Thoracic aorta (tissue), 2 donors: ENCODE measurements around the gene DGCR6L. TPM values are rescaled to one million over a fixed set of nuclear protein-coding genes. Genes with fewer than 3 reads are reported as not detected.
"Not testable (repeated sequence)": the region's sequence is repeated elsewhere in the genome, so short reads cannot be mapped to it uniquely, and the experiment has no call there.

Source experiments
- ATAC-seq: fragments of 150-250 bp; one replicate; pipeline ENCODE4 v1.8.0; 2017; ENCODE audit warnings: low read depth; ENCODE audit not compliant: insufficient number of reproducible peaks, low FRiP score
- DNase-seq: peaks from one replicate; pipeline ENCODE4 v3.0.0-alpha.2; 2020; ENCODE audit warnings: low spot score
- H3K27ac ChIP-seq, 2 donors: fragments of 200-600 bp; sonication (generic); 1 replicate in 1 of 2; 2 replicates in 1 of 2; pipeline ENCODE4 v1.5.1; 2016; ENCODE audit warnings: mild to moderate bottlenecking in 2 of 2, moderate library complexity in 2 of 2
- H3K27me3 ChIP-seq: fragments of 200-600 bp; sonication (generic); replicated peaks from 2 replicates; pipeline ENCODE4 v1.6.0; 2016; ENCODE audit warnings: mild to moderate bottlenecking; ENCODE audit not compliant: insufficient read depth
- H3K36me3 ChIP-seq: fragments of 200-600 bp; sonication (generic); one replicate; pipeline ENCODE4 v1.5.1; 2016
- H3K4me1 ChIP-seq, 2 donors: fragments of 200-600 bp; sonication (generic); 1 replicate in 1 of 2; 2 replicates in 1 of 2; pipeline versions ENCODE4 v1.5.1 to v1.6.0; 2016; ENCODE audit warnings: low read depth in 2 of 2, mild to moderate bottlenecking in 1 of 2; ENCODE audit not compliant: control insufficient read depth in 1 of 2
- H3K4me3 ChIP-seq: fragments of 200-600 bp; sonication (generic); 2 replicates; pipeline ENCODE4 v1.5.1; 2016; ENCODE audit warnings: mild to moderate bottlenecking
- H3K9me3 ChIP-seq: fragments of 200-600 bp; sonication (generic); 2 replicates; pipeline ENCODE4 v1.5.1; 2016
- CTCF ChIP-seq: fragments of 200-600 bp; sonication (generic); IDR thresholded peaks from one replicate; pipeline ENCODE4 v1.5.1; 2019; ENCODE audit warnings: antibody characterized with exemption
- total RNA-seq, 2 donors: library from RNA; depleted of rRNA; stranded (reverse); fragments of >200 nt; gene quantifications; one replicate each; pipeline versions ENCODE4 v1.1.0 to v1.2.3, GENCODE V29; 2016

Gene DGCR6L
- total RNA-seq, 2 donors from 2014 or later: 28.8 to 69.3 TPM

- Histone ChIP-seq H3K4me3 (no peak overlapping the region), H3K36me3 (no peaks in the 10 kb centered on the region), H3K27me3 (no peaks in the 10 kb centered on the region), H3K4me1 (no peaks in the 10 kb centered on the region), H3K9me3 (no peaks in the 10 kb centered on the region), H3K27ac (no peak overlapping the region)
- ATAC-seq (no peak), DNase-seq (no peak)
- no peak for TF ChIP-seq CTCF
Observed at GRCh38 chr22:20305894-20306645, 13.8 kb downstream of the DGCR6L start.

- ATAC-seq, H3K36me3 ChIP-seq, H3K4me1 ChIP-seq, H3K27ac ChIP-seq, DNase-seq, H3K9me3 ChIP-seq, H3K27me3 ChIP-seq, H3K4me3 ChIP-seq: not testable (repeated sequence)
Observed at GRCh38 chr22:20305230-20305893, 14.5 kb downstream of the DGCR6L start.

GRCh38 chr22:20304646-20305045 is 15.2 kb downstream of the DGCR6L start:
- no peaks in the 10 kb centered on the region for H3K36me3 ChIP-seq
- H3K4me1 ChIP-seq: peaks cover 5 to 6% of the 10 kb centered on the region in 2 donors
- no peaks in the 10 kb centered on the region for H3K9me3 ChIP-seq
- no peak overlapping the region for H3K27ac ChIP-seq
- no peak for TF ChIP-seq CTCF
- no peak for DNase-seq
- ATAC-seq: no peak
- no peak overlapping the region for H3K4me3 ChIP-seq
- no peaks in the 10 kb centered on the region for H3K27me3 ChIP-seq

GRCh38 chr22:20303229-20303534 is 16.7 kb downstream of the DGCR6L start:
- not testable (repeated sequence) for H3K27me3 ChIP-seq, H3K4me3 ChIP-seq, H3K36me3 ChIP-seq, DNase-seq, ATAC-seq, H3K9me3 ChIP-seq, H3K27ac ChIP-seq
- H3K4me1 ChIP-seq: peaks cover 5 to 13% of the 10 kb centered on the region in 2 donors

- no peak for DNase-seq
- Histone ChIP-seq H3K4me3 (no peak overlapping the region), H3K27ac (no peak overlapping the region), H3K9me3 (no peaks in the 10 kb centered on the region), H3K36me3 (no peaks in the 10 kb centered on the region), H3K27me3 (no peaks in the 10 kb centered on the region), H3K4me1 (peaks cover 5 to 13% of the 10 kb centered on the region in 2 donors)
- ATAC-seq: no peak
- no peak for TF ChIP-seq CTCF
Observed at GRCh38 chr22:20302438-20303228, 17.2 kb downstream of the DGCR6L start.

GRCh38 chr22:20299746-20300136 is 20.1 kb downstream of the DGCR6L start:
- Histone ChIP-seq H3K4me3 (peak overlapping the region; percentile 69), H3K27me3 (no peaks in the 10 kb centered on the region)
- ATAC-seq: no peak

More at GRCh38 chr22:20299746-20300136, 20.1 kb downstream of the DGCR6L start:
- H3K27ac ChIP-seq: no peak overlapping the region
- no peak for TF ChIP-seq CTCF
- H3K9me3 ChIP-seq: no peaks in the 10 kb centered on the region
- peaks cover 5 to 13% of the 10 kb centered on the region in 2 donors for H3K4me1 ChIP-seq
- DNase-seq: no peak
- H3K36me3 ChIP-seq: no peaks in the 10 kb centered on the region
